BLaER1 (cell line): Measurements from ENCODE around the gene EVX2.

Source experiments
- H3K27ac ChIP-seq: shearing (Covaris generic); formaldehyde crosslinking; 2 replicates; pipeline ENCODE4 v1.8.1; 2022
- H3K27me3 ChIP-seq: shearing (Covaris generic); formaldehyde crosslinking; 2 replicates; pipeline ENCODE4 v1.8.1; 2022
- H3K36me3 ChIP-seq: shearing (Covaris generic); formaldehyde crosslinking; 2 replicates; pipeline ENCODE4 v1.8.1; 2022
- H3K4me1 ChIP-seq: shearing (Covaris generic); formaldehyde crosslinking; 2 replicates; pipeline ENCODE4 v1.8.1; 2022
- H3K4me2 ChIP-seq: shearing (Covaris generic); formaldehyde crosslinking; 2 replicates; pipeline ENCODE4 v1.8.1; 2022
- H3K4me3 ChIP-seq: shearing (Covaris generic); formaldehyde crosslinking; 2 replicates; pipeline ENCODE4 v1.8.1; 2022
- H3K9ac ChIP-seq: shearing (Covaris generic); formaldehyde crosslinking; 2 replicates; pipeline ENCODE4 v1.8.1; 2022
- H3K9me3 ChIP-seq: shearing (Covaris generic); formaldehyde crosslinking; 2 replicates; pipeline ENCODE4 v1.8.1; 2022
- H4K20me1 ChIP-seq: shearing (Covaris generic); formaldehyde crosslinking; 2 replicates; pipeline ENCODE4 v1.8.1; 2022
- Cebpa-rat ChIP-seq: shearing (Covaris generic); IDR thresholded peaks from 2 replicates; pipeline ENCODE4 v1.8.1; 2022

Gene EVX2

DNA sequence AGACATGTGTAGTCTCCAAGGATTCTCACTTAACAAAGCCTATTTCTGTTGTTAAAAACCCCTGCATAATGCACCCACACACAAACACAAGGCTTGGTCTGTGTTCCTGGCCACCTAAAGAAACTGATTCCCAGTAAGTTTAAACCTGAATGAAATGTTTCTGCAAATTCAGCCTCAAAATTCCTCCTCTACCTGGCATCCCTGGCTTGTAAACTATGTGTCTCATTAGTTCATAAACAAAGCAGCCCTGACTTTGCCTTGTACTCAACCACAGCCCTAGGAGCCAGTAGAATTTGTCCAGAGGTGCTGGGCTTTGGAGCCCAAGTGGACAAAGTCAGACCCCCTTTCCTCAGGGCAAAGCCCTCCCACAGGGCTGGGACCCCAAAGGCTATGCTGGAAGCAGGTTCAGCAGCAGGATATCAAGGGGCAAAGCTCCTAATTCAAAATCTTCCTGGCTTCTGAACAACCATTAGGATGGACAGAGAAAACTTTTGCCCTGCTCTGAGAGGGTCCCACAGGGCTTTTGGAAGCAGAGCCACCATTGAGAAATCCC lies 6.2 kb upstream of the EVX2 start:
- peaks cover 35% of the 10 kb centered on the region for H3K9me3 ChIP-seq

GRCh38 chr2:176088937-176089842 lies 5.4 kb upstream of the EVX2 start:
- H4K20me1 ChIP-seq = peaks cover 97% of the 10 kb centered on the region
- H3K4me1 ChIP-seq = no peaks in the 10 kb centered on the region

More for the DNA sequence above, 6.2 kb upstream of the EVX2 start:
- Histone ChIP-seq H3K4me1 (no peaks in the 10 kb centered on the region), H3K9ac (no peak overlapping the region), H3K27me3 (peaks cover 100% of the 10 kb centered on the region), H3K4me3 (no peak overlapping the region), H3K27ac (no peak overlapping the region), H4K20me1 (peaks cover 97% of the 10 kb centered on the region), H3K36me3 (no peaks in the 10 kb centered on the region), H3K4me2 (no peak overlapping the region)
- no peak for TF ChIP-seq Cebpa-rat

GRCh38 chr2:176088048-176088936 lies 4.5 kb upstream of the EVX2 start:
- H3K4me3 ChIP-seq = no peak overlapping the region
- no peak for TF ChIP-seq Cebpa-rat

More at GRCh38 chr2:176088937-176089842, 5.4 kb upstream of the EVX2 start:
- Histone ChIP-seq H3K9me3 (peaks cover 42% of the 10 kb centered on the region), H3K4me3 (no peak overlapping the region), H3K36me3 (no peaks in the 10 kb centered on the region), H3K27ac (no peak overlapping the region), H3K4me2 (no peak overlapping the region), H3K9ac (no peak overlapping the region), H3K27me3 (peaks cover 100% of the 10 kb centered on the region)
- TF ChIP-seq Cebpa-rat = no peak

GRCh38 chr2:176087330-176088047 lies 3.7 kb upstream of the EVX2 start:
- Histone ChIP-seq H3K9ac (no peak overlapping the region), H3K4me3 (no peak overlapping the region), H3K36me3 (no peaks in the 10 kb centered on the region), H3K4me1 (no peaks in the 10 kb centered on the region), H3K27ac (no peak overlapping the region), H3K4me2 (no peak overlapping the region), H3K27me3 (peaks cover 100% of the 10 kb centered on the region), H3K9me3 (peaks cover 46% of the 10 kb centered on the region), H4K20me1 (peaks cover 95% of the 10 kb centered on the region)
- TF ChIP-seq Cebpa-rat = no peak

More at GRCh38 chr2:176088048-176088936, 4.5 kb upstream of the EVX2 start:
- Histone ChIP-seq H3K9me3 (peaks cover 46% of the 10 kb centered on the region), H3K9ac (no peak overlapping the region), H3K27ac (no peak overlapping the region), H3K4me2 (no peak overlapping the region), H3K27me3 (peaks cover 100% of the 10 kb centered on the region), H4K20me1 (peaks cover 97% of the 10 kb centered on the region), H3K4me1 (no peaks in the 10 kb centered on the region), H3K36me3 (no peaks in the 10 kb centered on the region)

GRCh38 chr2:176085861-176086771 lies 2.4 kb upstream of the EVX2 start:
- Histone ChIP-seq H3K9ac (no peak overlapping the region), H3K27me3 (peaks cover 100% of the 10 kb centered on the region), H3K27ac (no peak overlapping the region), H3K4me1 (no peaks in the 10 kb centered on the region), H3K9me3 (peaks cover 53% of the 10 kb centered on the region), H3K4me3 (no peak overlapping the region), H4K20me1 (peaks cover 87% of the 10 kb centered on the region), H3K36me3 (no peaks in the 10 kb centered on the region), H3K4me2 (no peak overlapping the region)
- TF ChIP-seq Cebpa-rat = no peak

DNA sequence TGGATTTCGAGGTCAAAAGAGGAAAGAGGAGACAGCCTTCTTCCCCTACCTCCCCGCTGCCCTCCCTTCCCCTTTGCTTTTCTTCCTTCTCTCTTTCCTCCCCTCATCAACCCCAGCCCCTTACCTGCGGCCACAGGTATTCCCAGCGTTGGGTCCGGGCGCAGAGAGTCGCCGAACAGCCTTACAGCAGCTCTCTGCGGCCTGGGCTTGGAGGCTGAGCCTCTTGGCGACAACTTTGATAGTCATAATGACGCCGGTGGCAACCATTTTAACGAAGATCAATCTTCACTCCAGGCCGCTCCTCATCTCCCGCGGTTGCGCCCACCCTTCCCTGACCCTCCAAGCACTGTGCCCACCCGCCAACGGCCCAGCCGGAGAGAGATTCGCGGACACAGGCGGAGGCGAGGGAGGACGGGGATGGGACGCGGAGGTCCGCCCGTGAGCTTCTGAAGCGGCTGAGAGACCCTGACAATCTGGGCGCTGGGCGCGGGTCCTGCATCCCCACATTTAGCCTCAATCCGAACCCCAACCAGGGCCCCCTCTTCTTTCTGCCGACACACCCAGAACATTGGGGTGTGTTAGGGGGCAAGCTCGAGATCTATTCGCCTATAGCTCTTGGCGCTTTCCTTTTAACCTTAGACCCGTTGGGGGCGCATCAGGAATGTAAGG lies 1.5 kb upstream of the EVX2 start:
- Histone ChIP-seq H3K4me1 (no peaks in the 10 kb centered on the region), H3K4me2 (no peak overlapping the region), H4K20me1 (peaks cover 86% of the 10 kb centered on the region), H3K36me3 (no peaks in the 10 kb centered on the region), H3K27me3 (peaks cover 100% of the 10 kb centered on the region), H3K9me3 (peaks cover 61% of the 10 kb centered on the region), H3K27ac (no peak overlapping the region), H3K9ac (no peak overlapping the region), H3K4me3 (no peak overlapping the region)
- TF ChIP-seq Cebpa-rat = no peak

- Histone ChIP-seq H3K27me3 (peaks cover 100% of the 10 kb centered on the region), H3K4me3 (no peak overlapping the region), H3K36me3 (no peaks in the 10 kb centered on the region), H3K9ac (no peak overlapping the region), H3K9me3 (peaks cover 67% of the 10 kb centered on the region), H3K4me1 (0 out of 2 replicates have a peak, but pooled peaks cover 2% of the 10 kb centered on the region), H4K20me1 (peaks cover 83% of the 10 kb centered on the region), H3K4me2 (no peak overlapping the region), H3K27ac (no peak overlapping the region)
- no peak for TF ChIP-seq Cebpa-rat
Measured at GRCh38 chr2:176084611-176085119, 903 bp upstream of the EVX2 start.
